ES-I3 (cell line): ENCODE measurements around the gene ZBTB9.

ENCODE experiments used
- H3K36me3 ChIP-seq: 2 replicates; pipeline ENCODE4 v1.6.1; 2013; ENCODE audit warnings: mild to moderate bottlenecking, low read length, control low read depth, moderate library complexity; ENCODE audit not compliant: insufficient read depth
- H3K4me1 ChIP-seq: 2 replicates; pipeline ENCODE4 v1.6.1; 2013; ENCODE audit warnings: mild to moderate bottlenecking, control low read depth, low read length; ENCODE audit not compliant: insufficient read depth
- H3K9ac ChIP-seq: 2 replicates; pipeline ENCODE4 v1.6.1; 2013; ENCODE audit warnings: low read depth, mild to moderate bottlenecking, low read length, moderate library complexity
- H3K9me3 ChIP-seq: 2 replicates; pipeline ENCODE4 v1.6.1; 2013; ENCODE audit warnings: mild to moderate bottlenecking, low read length, moderate library complexity; ENCODE audit not compliant: control insufficient read depth, insufficient read depth

ZBTB9 gene

DNA sequence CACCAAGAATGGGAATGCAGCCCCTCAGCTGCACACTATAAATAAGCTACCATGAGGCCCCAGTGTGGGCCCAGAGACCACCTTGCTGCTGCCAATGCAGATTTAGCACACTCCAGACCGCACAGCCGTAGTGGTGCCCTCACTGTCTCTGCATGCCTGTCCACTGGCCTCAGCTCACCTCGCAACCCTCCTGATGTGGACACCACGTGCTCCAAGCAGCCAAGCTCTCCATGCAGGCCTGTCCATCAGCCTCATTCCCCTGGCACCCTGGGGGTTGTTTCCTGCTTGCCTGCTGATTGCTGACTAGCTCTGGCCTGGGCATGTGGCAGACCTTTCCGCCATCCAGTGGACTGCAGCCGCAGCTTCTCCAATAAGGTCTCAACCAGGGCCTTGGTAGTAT, 36.2 kb downstream of the ZBTB9 start:
- Histone ChIP-seq H3K36me3 (no peaks in the 10 kb centered on the region), H3K9me3 (no peaks in the 10 kb centered on the region), H3K4me1 (no peaks in the 10 kb centered on the region), H3K9ac (no peak overlapping the region)

DNA sequence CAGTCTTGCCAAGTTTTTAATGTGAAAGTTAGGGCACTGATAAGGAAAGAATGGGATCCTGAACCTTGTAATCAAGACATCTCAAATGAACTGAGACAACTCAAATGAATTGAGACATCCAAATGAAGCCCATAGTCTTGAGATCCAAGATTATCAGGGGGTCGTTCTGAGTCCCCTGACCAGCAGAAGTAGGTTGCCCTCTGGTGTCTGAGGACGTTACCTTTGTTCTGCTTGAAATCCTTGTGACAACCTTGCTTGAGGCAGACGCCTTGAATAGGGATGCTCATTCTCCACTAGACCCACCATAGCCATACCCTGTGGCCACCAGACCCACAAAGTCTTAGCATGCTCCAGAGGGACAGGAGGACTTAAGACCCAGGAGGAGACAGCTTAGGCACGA, 37.7 kb downstream of the ZBTB9 start:
- Histone ChIP-seq H3K9ac (no peak overlapping the region), H3K4me1 (no peaks in the 10 kb centered on the region)

DNA sequence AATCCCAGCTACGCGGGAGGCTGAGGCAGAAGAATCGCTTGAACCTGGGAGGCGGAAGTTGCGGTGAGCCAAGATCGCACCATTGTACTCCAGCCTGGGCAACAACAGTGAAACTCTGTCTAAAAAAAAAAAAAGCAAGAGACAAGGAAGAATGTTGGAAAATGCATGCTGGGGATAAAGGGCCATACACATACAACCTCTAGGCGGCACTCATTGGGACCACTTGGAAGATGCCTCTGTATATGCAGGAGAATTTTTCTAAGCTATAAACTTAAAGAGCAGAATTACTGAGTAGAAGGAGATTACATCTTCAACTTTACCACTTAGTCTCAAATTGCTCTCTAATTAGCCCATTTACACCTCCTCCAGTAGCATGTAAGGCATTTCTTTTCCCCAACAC, 42.8 kb downstream of the ZBTB9 start:
- Histone ChIP-seq H3K4me1 (no peaks in the 10 kb centered on the region), H3K9me3 (no peaks in the 10 kb centered on the region), H3K36me3 (no peaks in the 10 kb centered on the region), H3K9ac (no peak overlapping the region)

More for the DNA sequence above, 37.7 kb downstream of the ZBTB9 start:
- Histone ChIP-seq H3K9me3 (no peaks in the 10 kb centered on the region), H3K36me3 (no peaks in the 10 kb centered on the region)

DNA sequence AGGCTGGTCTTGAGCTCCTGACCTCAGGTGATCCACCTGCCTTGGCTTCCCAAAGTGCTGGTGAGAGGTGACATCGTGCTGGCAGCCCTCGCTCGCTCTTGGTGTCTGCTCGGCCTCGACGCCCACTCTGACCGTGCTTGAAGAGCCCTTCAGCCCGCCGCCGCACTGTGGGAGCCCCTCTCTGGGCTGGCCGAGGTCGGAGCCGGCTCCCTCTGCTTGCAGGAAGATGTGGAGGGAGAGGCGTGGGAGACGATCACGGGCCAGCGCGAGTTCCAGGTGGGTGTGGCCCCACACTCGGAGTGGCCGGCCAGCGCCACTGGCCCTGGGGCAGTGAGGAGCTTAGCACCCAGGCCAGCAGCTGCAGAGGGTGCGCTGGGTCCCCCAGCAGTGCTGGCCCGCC, 48.1 kb downstream of the ZBTB9 start:
- no peaks in the 10 kb centered on the region for H3K4me1 ChIP-seq
- H3K36me3 ChIP-seq, result no peaks in the 10 kb centered on the region
- H3K9me3 ChIP-seq, result no peaks in the 10 kb centered on the region; the same call in 1 of the 2 replicates
- no peak overlapping the region for H3K9ac ChIP-seq

DNA sequence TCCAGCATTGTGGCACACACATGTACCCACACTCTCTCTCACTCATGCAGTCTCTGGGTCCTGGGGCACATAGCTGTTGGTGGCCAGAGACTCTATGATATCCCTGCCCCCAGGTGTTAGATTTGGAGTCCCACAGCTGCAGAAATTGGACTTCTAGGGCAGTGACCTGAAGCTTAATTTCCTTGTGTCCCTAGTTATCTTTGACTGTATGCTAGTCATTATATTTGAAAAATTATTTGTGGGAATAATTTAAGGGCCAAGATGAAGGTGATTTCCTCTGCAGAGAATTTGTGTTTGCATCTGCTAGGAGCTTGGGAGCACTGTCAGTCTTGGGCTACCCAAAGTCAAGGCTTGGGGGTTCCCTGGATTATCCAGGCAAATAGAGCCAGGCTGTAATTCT, 50.1 kb downstream of the ZBTB9 start:
- Histone ChIP-seq H3K4me1 (no peaks in the 10 kb centered on the region), H3K9ac (no peak overlapping the region)

DNA sequence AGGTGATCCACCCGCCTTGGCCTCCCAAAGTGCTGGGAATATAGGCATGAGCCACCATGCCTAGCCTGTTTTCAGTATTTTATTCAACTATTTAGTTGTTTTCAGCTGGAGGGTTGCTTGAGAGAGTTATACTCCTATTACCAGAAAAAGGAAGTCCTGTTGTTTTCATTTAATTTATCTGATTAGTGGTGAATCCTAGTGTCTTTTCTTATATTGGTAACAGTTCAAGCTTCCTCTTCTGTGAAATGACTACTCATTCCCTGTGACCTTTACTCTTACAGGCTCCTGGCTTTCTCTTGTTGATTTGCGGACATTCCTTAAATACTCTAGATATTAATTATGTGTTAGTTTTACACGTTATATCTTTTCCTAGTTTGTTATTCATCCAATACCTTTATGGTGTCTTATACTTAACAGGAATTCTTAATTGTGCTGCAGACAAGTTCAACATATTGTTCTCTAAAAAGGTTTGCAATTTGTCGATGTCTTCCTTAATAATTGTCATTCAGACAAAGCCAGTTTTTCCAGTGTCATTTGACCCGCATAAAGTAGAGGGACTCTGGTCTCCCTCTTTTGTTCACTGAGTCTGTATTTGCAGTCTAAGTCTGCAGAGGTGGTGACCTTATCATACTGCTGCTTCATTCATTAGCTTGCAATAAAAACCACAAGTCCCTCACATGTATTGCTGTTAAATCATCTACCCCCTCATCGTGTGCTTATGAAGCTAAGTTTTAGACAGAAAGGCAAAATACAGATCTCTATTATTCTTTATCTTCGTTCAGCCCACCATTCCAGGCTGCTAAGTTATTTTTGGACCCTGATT, 51.4 kb downstream of the ZBTB9 start:
- Histone ChIP-seq H3K36me3 (no peaks in the 10 kb centered on the region), H3K4me1 (no peaks in the 10 kb centered on the region), H3K9me3 (no peaks in the 10 kb centered on the region; the same call in 1 of the 2 replicates), H3K9ac (no peak overlapping the region)

More for the DNA sequence above, 50.1 kb downstream of the ZBTB9 start:
- no peaks in the 10 kb centered on the region; the same call in 1 of the 2 replicates for H3K9me3 ChIP-seq
- no peaks in the 10 kb centered on the region for H3K36me3 ChIP-seq
